HepG2 (cell line): ENCODE measurements around the gene MALT1. TPM values are rescaled to one million over a fixed set of nuclear protein-coding genes. Genes with fewer than 3 reads are reported as not detected.

ENCODE experiments used
- EHMT2 ChIP-seq: fragments of 200-600 bp; sonication (generic); IDR thresholded peaks from 2 replicates; pipeline ENCODE4 v1.7.0; 2017; ENCODE audit warnings: antibody characterized with exemption, low read depth, low read length, borderline replicate concordance
- GABPA ChIP-seq, 2 experiments: IDR thresholded peaks; 2 replicates each; pipeline ENCODE4 v1.6.1; 2011 to 2016; ENCODE audit warnings: low read depth in 2 of 2, low read length in 1 of 2, missing biosample characterization in 1 of 2, missing genetic modification characterization in 1 of 2
- HOXA7 ChIP-seq: sonication (generic); formaldehyde crosslinking; IDR thresholded peaks from 2 replicates; pipeline ENCODE4 v1.8.1; 2022; ENCODE audit warnings: mild to moderate bottlenecking, missing genetic modification reagents, moderate library complexity
- PHB2 ChIP-seq: fragments of 450-650 bp; IDR thresholded peaks from 2 replicates; pipeline ENCODE4 v1.6.1; 2018; ENCODE audit not compliant: partially characterized antibody
- SIN3B ChIP-seq: fragments of 150-350 bp; IDR thresholded peaks from 2 replicates; pipeline ENCODE4 v1.6.1; 2014; ENCODE audit warnings: low read length
- ZBTB33 ChIP-seq: sonication (generic); formaldehyde crosslinking; IDR thresholded peaks from 2 replicates; pipeline ENCODE4 v1.4.0; 2020; ENCODE audit warnings: missing genetic modification reagents
- ZBTB4 ChIP-seq: sonication (generic); formaldehyde crosslinking; IDR thresholded peaks from 2 replicates; pipeline ENCODE4 v1.4.0; 2020; ENCODE audit warnings: missing genetic modification reagents, mild to moderate bottlenecking, borderline replicate concordance
- ZBTB40 ChIP-seq, 2 experiments: fragments of 450-650 bp in 1 of 2; sonication (generic) in 1 of 2; formaldehyde crosslinking in 1 of 2; IDR thresholded peaks; 2 replicates each; pipeline versions ENCODE4 v1.6.1 to v1.8.0; 2016 to 2022; ENCODE audit warnings: antibody characterized with exemption in 1 of 2, mild to moderate bottlenecking in 1 of 2, missing genetic modification reagents in 1 of 2
- ZFP37 ChIP-seq: sonication (generic); formaldehyde crosslinking; IDR thresholded peaks from 2 replicates; pipeline ENCODE4 v1.4.0; 2020; ENCODE audit warnings: missing genetic modification reagents, borderline replicate concordance
- ZNF235 ChIP-seq: sonication (generic); formaldehyde crosslinking; IDR thresholded peaks from 2 replicates; pipeline ENCODE4 v1.8.1; 2023; ENCODE audit warnings: mild to moderate bottlenecking, missing genetic modification reagents, borderline replicate concordance
- ZNF264 ChIP-seq: sonication (generic); formaldehyde crosslinking; IDR thresholded peaks from 2 replicates; pipeline ENCODE4 v1.4.0; 2020; ENCODE audit warnings: missing genetic modification reagents
- polyA plus RNA-seq, 8 experiments: library from polyadenylated mRNA; depleted of rRNA in 3 of 8; stranded (reverse) in 7 of 8; unstranded in 1 of 8; fragments of >200 nt; fragmentation: Illumina TruSeq in 4 of 8; extraction: Trizol in 4 of 8; gene quantifications; 2 replicates each; pipeline versions ENCODE4 v1.2.1 to v1.2.3, GENCODE V29; 2011 to 2016; ENCODE audit warnings: low read depth in 4 of 8, missing spikeins in 1 of 8, mixed read lengths in 1 of 8; ENCODE audit not compliant: insufficient read depth in 1 of 8
- total RNA-seq, 5 experiments: library from RNA; depleted of rRNA; stranded (reverse); fragments of >200 nt; fragmentation: Illumina TruSeq; extraction: Trizol; gene quantifications; 2 replicates each; pipeline ENCODE4 v1.2.3, GENCODE V29; 2016; ENCODE audit warnings: low read depth in 1 of 5

Gene MALT1
- total and polyA plus RNA-seq, 2 of the 13 experiments (the other 11 are each of a cell fraction or from before 2014, with no cell fraction given), result 43.9 to 89.0 TPM

DNA sequence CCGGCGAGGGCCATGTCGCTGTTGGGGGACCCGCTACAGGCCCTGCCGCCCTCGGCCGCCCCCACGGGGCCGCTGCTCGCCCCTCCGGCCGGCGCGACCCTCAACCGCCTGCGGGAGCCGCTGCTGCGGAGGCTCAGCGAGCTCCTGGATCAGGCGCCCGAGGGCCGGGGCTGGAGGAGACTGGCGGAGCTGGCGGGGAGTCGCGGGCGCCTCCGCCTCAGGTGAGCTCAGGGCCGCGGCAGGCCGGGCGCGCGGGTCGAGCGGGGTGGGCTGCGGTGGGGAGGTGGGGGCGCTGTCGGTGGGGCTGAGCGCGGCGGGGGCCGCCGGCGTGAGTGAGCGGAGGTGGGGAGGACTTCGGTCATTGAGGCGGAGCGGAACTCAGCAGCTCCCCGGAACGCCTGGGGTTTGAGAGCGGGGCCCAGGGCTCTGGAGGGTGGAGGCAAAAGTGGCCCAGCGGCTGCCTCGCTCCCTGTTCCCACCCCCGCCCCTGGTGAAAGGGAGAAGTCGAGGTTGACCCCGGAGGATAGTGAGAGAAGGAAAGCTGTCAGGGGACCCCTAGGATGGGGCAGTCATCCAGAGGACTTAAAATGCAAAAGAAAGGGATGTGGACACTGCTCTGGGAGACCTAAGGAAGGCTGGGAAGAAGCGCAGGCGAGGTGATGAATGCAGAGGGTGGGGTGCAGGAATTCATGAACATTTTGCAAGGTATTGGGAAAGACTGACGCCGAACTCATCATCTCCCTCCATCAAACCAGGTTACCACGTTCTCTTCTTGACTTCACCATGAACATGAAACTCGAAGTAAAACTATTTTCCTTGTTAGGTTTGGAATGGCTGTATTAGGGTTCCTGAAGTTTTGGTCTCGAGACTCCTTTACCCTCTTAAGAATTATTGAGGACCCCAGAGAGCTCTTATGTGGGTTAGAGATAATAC, 633 bp downstream of the MALT1 start (continued):
- no peak for TF ChIP-seq ZBTB40 (IDR thresholded peaks at IDR 0.05)
- no peak for TF ChIP-seq ZBTB40 (CRISPR knock-in tag; IDR thresholded peaks at IDR 0.05)
- TF ChIP-seq SIN3B, result no peak
- no peak for TF ChIP-seq ZNF264 (CRISPR knock-in tag)
- TF ChIP-seq ZBTB4 (CRISPR knock-in tag), result no peak
- TF ChIP-seq ZFP37 (CRISPR knock-in tag), result no peak
- TF ChIP-seq ZBTB33 (CRISPR knock-in tag), result no peak
- TF ChIP-seq HOXA7, result no peak
- no peak for TF ChIP-seq PHB2
- TF ChIP-seq ZNF235 (CRISPR knock-in tag), result no peak
- TF ChIP-seq GABPA (IDR thresholded peaks at IDR 0.05; ENCODE audit: low read depth, low read length), result no peak
- TF ChIP-seq GABPA (CRISPR knock-in tag; IDR thresholded peaks at IDR 0.05; ENCODE audit: low read depth), result no peak
- TF ChIP-seq EHMT2, result no peak
